ENCODE data around the gene TRIM69.

DNA sequence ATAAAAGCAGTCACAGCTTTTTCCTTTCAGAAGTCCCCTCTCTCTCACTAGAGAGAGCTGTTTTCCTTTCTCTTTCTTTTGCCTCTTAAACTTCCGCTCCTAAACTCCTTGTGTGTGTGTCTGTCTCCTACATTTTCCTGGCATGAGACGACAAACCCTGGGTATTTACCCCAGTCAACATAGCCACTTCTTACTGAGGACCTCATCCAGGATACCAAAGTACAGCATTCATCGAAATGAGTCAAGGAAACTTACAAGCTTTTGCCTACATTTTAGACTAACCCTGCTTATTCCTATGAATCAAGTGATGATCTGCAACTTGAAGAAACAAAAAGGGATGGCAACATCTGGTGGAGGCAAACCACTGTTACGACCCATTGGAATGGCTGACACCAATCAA lies 41.9 kb upstream of the TRIM69 start:
- TF ChIP-seq POLR2A (IDR thresholded peaks at IDR 0.05) = no peak
- TF ChIP-seq, protein P1, sequence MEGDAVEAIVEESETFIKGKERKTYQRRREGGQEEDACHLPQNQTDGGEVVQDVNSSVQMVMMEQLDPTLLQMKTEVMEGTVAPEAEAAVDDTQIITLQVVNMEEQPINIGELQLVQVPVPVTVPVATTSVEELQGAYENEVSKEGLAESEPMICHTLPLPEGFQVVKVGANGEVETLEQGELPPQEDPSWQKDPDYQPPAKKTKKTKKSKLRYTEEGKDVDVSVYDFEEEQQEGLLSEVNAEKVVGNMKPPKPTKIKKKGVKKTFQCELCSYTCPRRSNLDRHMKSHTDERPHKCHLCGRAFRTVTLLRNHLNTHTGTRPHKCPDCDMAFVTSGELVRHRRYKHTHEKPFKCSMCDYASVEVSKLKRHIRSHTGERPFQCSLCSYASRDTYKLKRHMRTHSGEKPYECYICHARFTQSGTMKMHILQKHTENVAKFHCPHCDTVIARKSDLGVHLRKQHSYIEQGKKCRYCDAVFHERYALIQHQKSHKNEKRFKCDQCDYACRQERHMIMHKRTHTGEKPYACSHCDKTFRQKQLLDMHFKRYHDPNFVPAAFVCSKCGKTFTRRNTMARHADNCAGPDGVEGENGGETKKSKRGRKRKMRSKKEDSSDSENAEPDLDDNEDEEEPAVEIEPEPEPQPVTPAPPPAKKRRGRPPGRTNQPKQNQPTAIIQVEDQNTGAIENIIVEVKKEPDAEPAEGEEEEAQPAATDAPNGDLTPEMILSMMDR (IDR thresholded peaks at IDR 0.05) = no peak

All from heart left ventricle (tissue), 13 donors.